HG03135 (cell line): Measurements from ENCODE around the gene DGAT2L6.

ENCODE experiments used
- ATAC-seq: cut with Tn5 transposase; IDR thresholded peaks from one replicate; pipeline ENCODE4 v1.9.1; 2021; ENCODE audit warnings: mild to moderate bottlenecking, moderate library complexity; ENCODE audit not compliant: unreplicated experiment

The DGAT2L6 gene

GRCh38 chrX:70176938-70177533, at the start of gene DGAT2L6:
Gene DGAT2L6, plus strand, starts transcription at chrX:70177483. Its CDS starts 100 bp downstream, at chrX:70177583.
- peak; percentile 60 for ATAC-seq

- ATAC-seq, result no peak
Observed at GRCh38 chrX:70128071-70128470, 49.2 kb upstream of the DGAT2L6 start.

GRCh38 chrX:70129816-70130215, 47.5 kb upstream of the DGAT2L6 start:
- ATAC-seq, result no peak

GRCh38 chrX:70132224-70132623, 45.1 kb upstream of the DGAT2L6 start:
- ATAC-seq, result no peak

GRCh38 chrX:70132877-70133302, 44.4 kb upstream of the DGAT2L6 start:
- peak; percentile 36 for ATAC-seq

GRCh38 chrX:70133303-70134115, 43.8 kb upstream of the DGAT2L6 start, which contains the start of gene IGBP1:
Gene IGBP1, plus strand, starts transcription at chrX:70133447. Its CDS starts 501 bp downstream, at chrX:70133948.
- ATAC-seq, result peak; percentile 84

GRCh38 chrX:70134116-70134477, 43.2 kb upstream of the DGAT2L6 start:
- ATAC-seq, result peak; percentile 9

- ATAC-seq, result no peak
Observed at GRCh38 chrX:70138622-70139021, 38.7 kb upstream of the DGAT2L6 start.

- no peak for ATAC-seq
Observed at GRCh38 chrX:70139736-70140135, 37.5 kb upstream of the DGAT2L6 start.

GRCh38 chrX:70141373-70141772, 35.9 kb upstream of the DGAT2L6 start:
- ATAC-seq, result no peak

GRCh38 chrX:70166601-70167590, 10.4 kb upstream of the DGAT2L6 start:
- no peak for ATAC-seq

GRCh38 chrX:70168238-70169188, 8.8 kb upstream of the DGAT2L6 start:
- ATAC-seq, result no peak

- no peak for ATAC-seq
Observed at GRCh38 chrX:70169281-70169680, 8.0 kb upstream of the DGAT2L6 start.

- no peak for ATAC-seq
Observed at GRCh38 chrX:70171624-70172023, 5.7 kb upstream of the DGAT2L6 start.

GRCh38 chrX:70172221-70172620, 5.1 kb upstream of the DGAT2L6 start:
- no peak for ATAC-seq

GRCh38 chrX:70172964-70173363, 4.3 kb upstream of the DGAT2L6 start:
- no peak for ATAC-seq

GRCh38 chrX:70174754-70175153, 2.5 kb upstream of the DGAT2L6 start:
- no peak for ATAC-seq

- no peak for ATAC-seq
Observed at GRCh38 chrX:70175338-70175737, 1.9 kb upstream of the DGAT2L6 start.

- ATAC-seq, result no peak
Observed at GRCh38 chrX:70183091-70183490, 5.8 kb downstream of the DGAT2L6 start.

GRCh38 chrX:70190225-70190624, 12.9 kb downstream of the DGAT2L6 start:
- ATAC-seq, result no peak
